Measurements from ENCODE around the gene NBEAL2.

Gene NBEAL2

DNA sequence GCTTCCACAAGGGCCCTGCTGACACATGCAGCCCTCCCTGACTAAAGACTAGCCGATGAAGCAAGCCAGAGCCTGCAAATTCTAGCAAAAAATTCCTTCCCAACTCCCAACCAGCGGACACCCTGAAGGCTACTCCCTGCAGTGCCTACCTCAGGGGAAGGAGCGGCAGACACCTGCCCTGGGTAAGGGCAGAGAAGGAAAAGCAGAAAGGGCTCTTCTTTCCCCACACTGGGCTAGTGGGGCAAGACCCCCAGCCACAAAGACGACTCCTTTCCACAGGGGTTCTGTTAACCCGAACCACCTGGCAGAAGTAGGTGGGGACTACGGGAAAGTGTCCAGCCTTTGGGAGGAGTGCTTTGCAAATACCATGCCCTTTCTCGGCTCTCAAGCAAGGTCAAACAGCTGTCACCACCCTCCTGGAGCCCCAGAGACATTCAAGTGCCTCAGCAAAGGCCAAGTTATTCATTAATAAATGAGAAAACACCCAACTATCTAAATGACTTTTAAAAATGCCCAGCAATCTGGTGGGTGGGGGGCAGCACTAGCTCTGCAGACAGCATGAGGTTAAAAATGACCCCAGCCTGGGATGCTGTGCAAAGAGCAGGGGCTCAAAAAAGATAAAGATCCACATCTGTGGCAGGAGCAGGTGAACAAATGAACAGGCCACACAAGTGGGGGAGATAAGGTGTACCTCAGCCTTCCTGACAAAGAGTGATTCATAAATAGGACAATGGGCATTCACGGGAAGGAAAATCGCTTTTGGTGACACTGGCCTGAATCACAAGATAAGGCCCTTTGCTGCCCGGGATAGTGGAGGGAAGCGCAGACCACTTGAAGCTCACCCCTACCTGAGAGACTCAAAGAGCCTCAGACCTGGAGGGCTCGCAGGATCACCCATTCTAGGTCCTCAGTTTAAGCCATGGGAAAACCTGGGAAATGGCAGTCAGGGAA, 36.0 kb upstream of the NBEAL2 start:
- DNase-seq (ENCODE audit: low read depth in 2 of 3, low spot score in 2 of 3) = no peak

DNA sequence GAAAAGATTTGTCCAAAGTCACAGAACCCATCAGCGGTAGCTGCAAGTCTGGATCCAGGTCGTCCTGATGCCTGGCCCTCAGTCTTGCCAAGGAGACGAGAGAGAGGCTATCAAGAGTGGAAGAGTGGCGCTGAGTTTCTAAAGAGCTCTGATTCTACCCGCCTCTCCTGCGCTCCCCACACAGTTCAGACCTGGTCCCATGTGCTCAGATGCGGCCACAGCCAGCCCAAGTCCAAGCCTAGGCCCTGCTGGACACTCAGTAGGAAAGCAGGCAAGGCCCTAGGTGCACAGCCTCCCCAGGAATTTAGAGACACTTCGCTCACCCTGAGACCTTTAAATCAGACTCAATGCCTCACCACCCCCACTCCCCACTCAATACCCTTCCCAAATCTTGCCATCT, 35.3 kb upstream of the NBEAL2 start:
- no peak for DNase-seq (ENCODE audit: low read depth in 2 of 3, low spot score in 2 of 3)

DNA sequence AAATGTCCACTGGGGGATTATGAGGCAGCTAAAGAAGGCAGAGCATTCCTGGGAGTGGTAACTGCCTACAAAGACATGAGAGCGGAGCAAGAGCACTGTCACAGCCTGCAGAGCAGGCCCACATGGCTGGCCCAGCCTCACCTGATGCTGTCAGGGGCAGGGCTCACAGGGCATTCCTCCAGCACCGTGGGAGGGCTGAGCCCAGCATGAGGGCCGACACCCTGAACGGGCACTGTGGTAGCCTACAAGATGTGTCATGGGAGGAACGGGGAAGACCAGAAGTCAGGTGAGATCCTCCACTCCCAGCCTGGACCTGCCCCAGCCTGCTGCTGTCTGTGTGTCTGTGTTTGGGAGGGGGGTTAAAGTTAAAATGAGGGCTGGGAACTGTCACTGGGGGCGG, 33.0 kb upstream of the NBEAL2 start:
- no peak for DNase-seq (ENCODE audit: low read depth in 2 of 3, low spot score in 2 of 3)

GRCh38 chr3:46946856-46947545, 32.5 kb upstream of the NBEAL2 start:
- DNase-seq (ENCODE audit: low read depth in 2 of 3, low spot score in 2 of 3) = peak in 1 of 3 experiments; percentile 42

- DNase-seq (ENCODE audit: low read depth in 2 of 3, low spot score in 2 of 3) = no peak
Observed at GRCh38 chr3:46947546-46947901, 31.9 kb upstream of the NBEAL2 start.

- peak in 1 of 3 experiments; percentile 45 for DNase-seq (ENCODE audit: low read depth in 2 of 3, low spot score in 2 of 3)
Observed at GRCh38 chr3:46947981-46948791, 31.3 kb upstream of the NBEAL2 start.

GRCh38 chr3:46948830-46949671, 30.4 kb upstream of the NBEAL2 start:
- no peak for DNase-seq (ENCODE audit: low read depth in 2 of 3, low spot score in 2 of 3)

- DNase-seq (ENCODE audit: low read depth in 2 of 3, low spot score in 2 of 3) = no peak
Observed at GRCh38 chr3:46950177-46950576, 29.3 kb upstream of the NBEAL2 start.

GRCh38 chr3:46950650-46951241, 28.7 kb upstream of the NBEAL2 start:
- DNase-seq (ENCODE audit: low read depth in 2 of 3, low spot score in 2 of 3) = no peak

DNA sequence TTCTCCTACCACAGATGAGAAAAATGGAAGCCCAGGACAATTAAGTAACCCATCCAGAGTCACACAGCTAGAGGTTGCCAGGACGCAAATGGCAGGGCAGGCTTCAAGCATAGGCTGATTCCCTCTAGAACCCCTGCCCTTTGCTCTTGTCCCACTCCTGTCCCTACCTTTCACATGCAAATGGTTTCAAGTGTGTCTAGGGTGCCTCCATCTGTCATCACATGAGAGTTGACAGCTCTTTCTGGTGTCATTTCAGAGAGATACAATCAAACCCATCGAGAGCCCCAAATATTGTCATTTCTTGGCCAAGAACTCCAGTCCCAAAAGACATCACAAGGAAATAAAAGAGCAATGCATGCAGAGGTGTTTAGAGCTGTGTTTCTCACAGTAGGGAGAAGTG, 26.7 kb upstream of the NBEAL2 start:
- DNase-seq (ENCODE audit: low read depth in 2 of 3, low spot score in 2 of 3) = no peak

DNA sequence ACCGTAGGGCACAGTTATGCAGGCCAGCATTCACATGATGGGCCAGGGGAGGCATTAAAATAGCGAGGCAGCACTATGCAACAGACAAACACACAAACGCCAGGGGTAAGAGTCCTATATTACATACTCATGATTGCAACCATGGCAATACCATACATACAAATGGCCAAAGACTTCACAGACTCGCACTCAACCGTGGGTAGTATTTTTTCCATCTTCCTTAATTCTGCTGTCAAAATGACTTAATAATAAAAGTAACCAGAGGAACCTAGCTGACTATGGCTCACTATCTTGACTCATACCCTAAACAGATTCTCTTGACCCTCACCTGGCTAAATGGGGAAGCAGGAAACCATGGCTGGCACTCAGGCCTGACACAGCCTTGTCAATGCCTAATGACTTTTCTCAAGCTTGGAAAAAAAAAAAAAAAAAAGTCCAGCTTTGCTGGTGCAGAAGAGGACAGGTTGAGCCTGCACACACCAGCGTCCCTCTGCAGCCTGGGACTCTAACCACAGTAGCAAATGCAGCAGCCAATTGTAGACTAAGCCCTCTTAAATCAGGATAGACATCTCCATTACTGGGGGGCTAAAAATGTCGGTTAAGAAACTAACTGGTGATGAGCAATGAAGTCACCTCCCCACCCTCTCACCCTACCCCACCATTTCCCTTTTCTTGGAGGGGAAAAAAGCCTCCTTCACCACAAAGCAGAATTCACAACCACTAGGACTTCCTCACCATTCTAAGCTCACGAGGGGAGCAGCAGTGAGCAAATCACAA, 26.0 kb upstream of the NBEAL2 start:
- no peak for DNase-seq (ENCODE audit: low read depth in 2 of 3, low spot score in 2 of 3)

DNA sequence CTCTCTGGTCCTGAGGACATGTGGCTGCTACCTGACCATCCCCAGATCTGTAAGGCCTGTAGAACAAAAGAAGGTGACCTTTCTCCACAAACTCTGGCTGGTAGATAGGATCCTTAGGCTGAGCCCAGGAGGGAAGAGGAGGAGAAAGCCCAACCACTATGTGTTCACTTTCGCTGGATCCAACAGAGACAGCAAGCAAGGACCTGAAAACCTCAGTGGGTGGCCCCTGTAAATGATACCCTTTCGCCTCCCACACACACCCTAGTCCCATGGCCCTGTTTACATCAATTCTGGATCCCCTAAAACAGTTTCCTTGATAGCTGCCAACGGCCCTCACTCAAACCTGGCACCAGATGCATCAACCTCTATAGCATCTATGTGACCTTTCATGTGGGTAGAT, 25.3 kb upstream of the NBEAL2 start:
- DNase-seq (ENCODE audit: low read depth in 2 of 3, low spot score in 2 of 3) = no peak

DNA sequence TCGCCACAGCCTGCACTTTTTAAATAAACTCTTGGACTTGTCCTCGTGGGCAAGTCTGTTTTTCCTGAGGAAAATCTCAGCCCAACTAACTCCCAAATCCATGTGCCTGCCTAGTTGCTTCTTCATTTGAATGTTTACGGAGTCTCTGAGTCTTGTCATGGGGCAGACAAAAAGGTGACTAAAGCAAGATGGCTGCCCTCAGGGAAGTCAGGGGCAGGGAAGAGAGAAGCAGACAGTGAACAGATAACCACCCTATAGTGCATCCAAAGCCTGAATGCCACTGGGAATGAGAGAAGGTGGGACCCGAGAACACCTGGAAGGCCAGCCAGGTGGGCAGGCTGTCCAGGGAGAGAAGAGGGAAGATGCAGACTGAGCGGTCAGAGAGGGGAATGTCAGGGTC, 24.3 kb upstream of the NBEAL2 start:
- no peak for DNase-seq (ENCODE audit: low read depth in 2 of 3, low spot score in 2 of 3)

DNA sequence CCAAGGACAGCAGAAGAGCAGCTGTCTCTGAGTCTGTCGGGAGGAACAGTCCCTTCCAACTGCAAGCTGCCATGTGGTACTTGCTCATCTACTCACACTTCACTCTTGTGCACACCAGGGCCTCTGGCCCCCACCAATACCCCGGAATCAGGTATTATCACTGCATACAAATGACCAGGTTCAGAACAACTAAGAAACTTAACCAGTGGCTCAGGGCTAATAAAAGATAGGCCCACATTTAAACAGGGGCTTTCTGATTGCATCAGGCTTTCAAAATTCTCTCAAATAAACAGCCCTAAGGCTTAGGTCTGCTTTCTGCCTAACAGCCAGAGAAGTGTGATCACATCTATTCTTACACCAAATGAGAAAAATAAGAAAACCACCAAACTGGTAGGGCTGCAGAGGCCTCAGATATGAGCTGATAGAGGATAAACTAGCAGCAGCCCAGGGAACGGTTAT, 23.6 kb upstream of the NBEAL2 start:
- DNase-seq (ENCODE audit: low read depth in 2 of 3, low spot score in 2 of 3) = no peak

GRCh38 chr3:46957092-46957820, 22.2 kb upstream of the NBEAL2 start:
- no peak for DNase-seq (ENCODE audit: low read depth in 2 of 3, low spot score in 2 of 3)

DNA sequence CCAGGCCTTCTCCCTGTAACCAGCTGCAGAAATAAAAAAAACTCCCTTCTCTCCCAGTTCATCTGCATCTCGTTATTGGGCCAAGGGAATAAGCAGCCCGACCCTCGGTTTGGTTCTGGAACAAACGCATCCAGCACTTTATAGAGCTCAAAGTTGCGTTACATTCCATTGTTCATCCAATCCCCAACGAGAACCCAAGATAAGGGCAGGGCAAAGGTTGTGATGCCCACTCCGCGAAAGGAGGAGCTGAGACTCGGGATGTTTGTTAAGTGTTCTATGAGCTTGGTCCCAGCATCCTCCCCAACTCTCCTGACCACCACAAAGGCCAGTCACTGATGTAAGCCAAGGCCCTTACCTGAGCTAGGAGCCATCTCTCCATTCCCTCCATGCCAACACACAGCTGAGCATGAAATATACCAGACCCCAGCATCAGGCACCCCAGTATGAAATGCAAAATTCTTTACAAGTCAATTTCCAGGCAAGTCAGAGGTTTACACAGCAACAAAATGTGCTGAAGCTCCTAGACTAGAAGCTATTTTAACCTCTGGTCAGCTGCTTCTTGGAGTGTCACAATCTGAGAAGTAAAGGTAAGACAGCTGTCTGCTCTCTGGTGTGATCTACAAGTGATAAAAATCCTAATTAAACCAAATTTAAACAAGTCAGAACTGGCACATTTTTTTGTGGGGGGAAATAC, 20.9 kb upstream of the NBEAL2 start:
- no peak for DNase-seq (ENCODE audit: low read depth in 2 of 3, low spot score in 2 of 3)

DNA sequence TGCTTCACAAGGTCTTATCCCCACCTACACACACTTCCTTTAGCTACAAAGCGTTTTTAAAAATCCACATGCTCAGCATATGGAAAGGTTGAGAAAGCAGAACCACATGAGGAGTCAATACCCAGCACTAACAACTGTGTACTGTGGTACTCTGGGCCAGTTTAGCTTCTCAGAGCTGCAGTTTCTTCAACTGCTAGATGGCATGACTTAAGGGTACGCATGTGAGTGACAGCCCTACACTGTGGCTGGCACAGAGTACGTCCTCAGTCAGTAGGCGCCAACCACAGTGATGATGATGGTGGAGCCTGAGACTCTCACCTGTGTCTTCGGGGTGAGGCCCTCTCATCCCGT, 20.3 kb upstream of the NBEAL2 start:
- no peak for DNase-seq (ENCODE audit: low read depth in 2 of 3, low spot score in 2 of 3)

- DNase-seq (ENCODE audit: low read depth in 2 of 3, low spot score in 2 of 3) = no peak
Observed at GRCh38 chr3:46960081-46960701, 19.3 kb upstream of the NBEAL2 start.

Measured in activated CD8-positive, alpha-beta memory T cell treated with anti-CD3 and anti-CD28 coated beads for 48 hours (primary cell).